Neural crest cell (in vitro differentiated cells): Measurements from ENCODE around the gene CDCA3. TPM values are rescaled to one million over a fixed set of nuclear protein-coding genes. Genes with fewer than 3 reads are reported as not detected.
A peak's percentile ranks its signal among the peaks of the same experiment; 100 is the strongest.

Experiments
- DNase-seq: peaks from one replicate; pipeline ENCODE4 v3.0.0; 2021; ENCODE audit warnings: low read depth, mixed read lengths, low spot score
- H3K27ac Mint-ChIP-seq: one replicate; pipeline ENCODE4 v1.8.0; 2021; ENCODE audit warnings: mild to moderate bottlenecking, mixed read lengths; ENCODE audit not compliant: unreplicated experiment
- H3K27me3 Mint-ChIP-seq: 2 replicates; pipeline ENCODE4 v1.8.0; 2021; ENCODE audit warnings: low read depth, mild to moderate bottlenecking, mixed read lengths
- H3K36me3 Mint-ChIP-seq: 2 replicates; pipeline ENCODE4 v1.8.0; 2021; ENCODE audit warnings: low read depth, mild to moderate bottlenecking, mixed read lengths
- H3K4me1 Mint-ChIP-seq: 2 replicates; pipeline ENCODE4 v1.8.0; 2021; ENCODE audit warnings: mixed read lengths
- H3K4me3 Mint-ChIP-seq: one replicate; pipeline ENCODE4 v1.8.0; 2021; ENCODE audit warnings: mild to moderate bottlenecking, mixed read lengths
- H3K9me3 Mint-ChIP-seq: 2 replicates; pipeline ENCODE4 v1.8.0; 2021; ENCODE audit warnings: mixed read lengths
- total RNA-seq: library from RNA; stranded (reverse); gene quantifications from 2 replicates; pipeline ENCODE4 v1.2.1, GENCODE V29; 2021
- TF ChIP-seq, protein P1 (sequence below): fragments of 200-600 bp; sonication (generic); conservative IDR thresholded peaks from 2 replicates; pipeline ENCODE4 v1.5.0; 2021; ENCODE audit warnings: antibody characterized with exemption, mild to moderate bottlenecking

The CDCA3 gene
- total RNA-seq, 1 donor from 2014 or later, result 71.7 TPM

- H3K27ac Mint-ChIP-seq, result no peak overlapping the region
- no peaks in the 10 kb centered on the region for H3K9me3 Mint-ChIP-seq
- DNase-seq, result no peak
- TF ChIP-seq, protein P1, sequence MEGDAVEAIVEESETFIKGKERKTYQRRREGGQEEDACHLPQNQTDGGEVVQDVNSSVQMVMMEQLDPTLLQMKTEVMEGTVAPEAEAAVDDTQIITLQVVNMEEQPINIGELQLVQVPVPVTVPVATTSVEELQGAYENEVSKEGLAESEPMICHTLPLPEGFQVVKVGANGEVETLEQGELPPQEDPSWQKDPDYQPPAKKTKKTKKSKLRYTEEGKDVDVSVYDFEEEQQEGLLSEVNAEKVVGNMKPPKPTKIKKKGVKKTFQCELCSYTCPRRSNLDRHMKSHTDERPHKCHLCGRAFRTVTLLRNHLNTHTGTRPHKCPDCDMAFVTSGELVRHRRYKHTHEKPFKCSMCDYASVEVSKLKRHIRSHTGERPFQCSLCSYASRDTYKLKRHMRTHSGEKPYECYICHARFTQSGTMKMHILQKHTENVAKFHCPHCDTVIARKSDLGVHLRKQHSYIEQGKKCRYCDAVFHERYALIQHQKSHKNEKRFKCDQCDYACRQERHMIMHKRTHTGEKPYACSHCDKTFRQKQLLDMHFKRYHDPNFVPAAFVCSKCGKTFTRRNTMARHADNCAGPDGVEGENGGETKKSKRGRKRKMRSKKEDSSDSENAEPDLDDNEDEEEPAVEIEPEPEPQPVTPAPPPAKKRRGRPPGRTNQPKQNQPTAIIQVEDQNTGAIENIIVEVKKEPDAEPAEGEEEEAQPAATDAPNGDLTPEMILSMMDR, result no peak
- peaks cover 10% of the 10 kb centered on the region for H3K36me3 Mint-ChIP-seq
- H3K4me1 Mint-ChIP-seq, result peaks cover 40% of the 10 kb centered on the region
- H3K4me3 Mint-ChIP-seq, result peak overlapping the region; percentile 98
- peaks cover 2% of the 10 kb centered on the region for H3K27me3 Mint-ChIP-seq
Observed at GRCh38 chr12:6854036-6854435, 3.0 kb upstream of the CDCA3 start.

- Mint-ChIP-seq H3K27me3 (peaks cover 2% of the 10 kb centered on the region), H3K36me3 (peaks cover 10% of the 10 kb centered on the region), H3K4me3 (peak overlapping the region; percentile 98), H3K27ac (peak overlapping the region; percentile 28), H3K4me1 (peaks cover 40% of the 10 kb centered on the region), H3K9me3 (no peaks in the 10 kb centered on the region)
- TF ChIP-seq, protein P1, result no peak
- DNase-seq, result no peak
Observed at GRCh38 chr12:6853626-6854025, 2.5 kb upstream of the CDCA3 start.

GRCh38 chr12:6852651-6853354 is 1.7 kb upstream of the CDCA3 start:
- peak overlapping the region; percentile 93 for H3K27ac Mint-ChIP-seq
- H3K4me1 Mint-ChIP-seq, result peaks cover 40% of the 10 kb centered on the region
- peaks cover 2% of the 10 kb centered on the region for H3K27me3 Mint-ChIP-seq
- peak overlapping the region; percentile 98 for H3K4me3 Mint-ChIP-seq
- TF ChIP-seq, protein P1, result no peak
- no peaks in the 10 kb centered on the region for H3K9me3 Mint-ChIP-seq
- H3K36me3 Mint-ChIP-seq, result peaks cover 10% of the 10 kb centered on the region
- no peak for DNase-seq

DNA sequence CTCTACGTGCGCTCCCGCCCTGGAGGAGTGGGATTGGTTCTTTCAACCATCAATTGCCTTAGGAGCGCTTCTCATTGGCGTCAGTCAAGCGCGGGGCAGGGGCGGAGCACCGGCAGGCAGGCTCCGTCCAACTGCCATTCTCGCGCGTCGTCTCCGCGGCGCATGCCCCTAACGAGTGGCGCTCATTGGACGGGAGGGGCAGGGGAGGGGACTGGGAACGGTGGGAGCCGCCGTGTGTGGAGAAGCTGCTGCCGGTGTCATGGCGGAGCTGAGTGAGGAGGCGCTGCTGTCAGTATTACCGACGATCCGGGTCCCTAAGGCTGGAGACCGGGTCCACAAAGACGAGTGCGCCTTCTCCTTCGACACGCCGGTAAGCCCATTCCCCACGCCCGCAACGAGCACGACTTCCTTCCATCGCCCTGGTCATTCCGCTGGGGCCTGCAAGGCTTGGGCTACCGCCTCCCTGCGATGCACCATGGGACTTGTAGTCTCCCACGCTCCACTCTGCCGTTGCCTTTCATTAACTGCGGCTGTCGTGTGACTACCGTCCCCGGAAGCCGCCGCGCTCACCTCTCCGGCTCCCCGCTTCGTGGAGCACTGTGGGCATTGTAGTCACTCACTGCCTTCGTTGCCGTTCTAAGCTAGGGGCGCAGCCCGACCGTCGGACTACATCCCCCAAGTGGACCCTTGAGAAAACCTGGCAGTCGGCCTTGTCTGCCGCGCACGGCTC is 1.0 kb upstream of the CDCA3 start, which contains the start of gene USP5:
TSS of gene USP5 (plus strand) at position 230 of the 730 bp plus-strand sequence. CDS start at position 260, 30 bp downstream.
- no peaks in the 10 kb centered on the region for H3K9me3 Mint-ChIP-seq
- peaks cover 40% of the 10 kb centered on the region for H3K4me1 Mint-ChIP-seq
- DNase-seq, result peak; percentile 91
- H3K27me3 Mint-ChIP-seq, result peaks cover 2% of the 10 kb centered on the region
- H3K4me3 Mint-ChIP-seq, result peak within 1 kb of the TSS; percentile 98
- H3K27ac Mint-ChIP-seq, result peak within 1 kb of the TSS; percentile 98
- TF ChIP-seq, protein P1, result no peak
- H3K36me3 Mint-ChIP-seq, result peaks cover 7% of the 10 kb centered on the region

- TF ChIP-seq, protein P1, result no peak
- no peak overlapping the region for H3K27ac Mint-ChIP-seq
- DNase-seq, result no peak
- peaks cover 2% of the 10 kb centered on the region for H3K27me3 Mint-ChIP-seq
- peaks cover 40% of the 10 kb centered on the region for H3K4me1 Mint-ChIP-seq
- H3K4me3 Mint-ChIP-seq, result peak overlapping the region; percentile 98
- H3K36me3 Mint-ChIP-seq, result peaks cover 12% of the 10 kb centered on the region
- no peaks in the 10 kb centered on the region for H3K9me3 Mint-ChIP-seq
Observed at GRCh38 chr12:6850796-6851152, 312 bp downstream of the CDCA3 start.
